IMR-90 (cell line): ENCODE data around the gene BCL2L2. TPM values are rescaled to one million over a fixed set of nuclear protein-coding genes. Genes with fewer than 3 reads are reported as not detected.
A peak's percentile ranks its signal among the peaks of the same experiment; 100 is the strongest.

ENCODE experiments used
- ATAC-seq: fragments of 200-7000 bp; cut with Tn5 transposase; 2 replicates; pipeline ENCODE4 v1.9.1; 2020; ENCODE audit warnings: low read depth, mild to moderate bottlenecking, moderate library complexity
- BruUV-seq: library from RNA; stranded (reverse); fragments of 400-500 nt; replicated peaks from 2 replicates; lab custom pipeline; 2021; lab: Mats Ljungman, UMichigan
- CTCF ChIA-PET: fragments of 300-600 bp; formaldehyde crosslinking; extraction: SDS; loops from one replicate; lab custom pipeline; 2021; ENCODE audit warnings: antibody characterized with exemption; lab: Yijun Ruan, JAX
- POLR2A ChIA-PET: fragments of 300-600 bp; sonication (Branson Sonifier 250); formaldehyde crosslinking; loops from one replicate; lab custom pipeline; 2022; ENCODE audit warnings: antibody characterized with exemption; ENCODE audit not compliant: unreplicated experiment; lab: Charles Lee
- DNase-seq: peaks from one replicate; pipeline ENCODE4 v3.0.0; 2013
- H2AFZ ChIP-seq: replicated peaks from 2 replicates; pipeline ENCODE3; 2013; ENCODE audit warnings: low read length, mild to moderate bottlenecking; ENCODE audit not compliant: poor library complexity
- H2AK5ac ChIP-seq: 2 replicates; pipeline ENCODE4 v1.6.1; 2013; ENCODE audit warnings: low read depth, low read length, inconsistent platforms
- H2AK9ac ChIP-seq: replicated peaks from 2 replicates; pipeline ENCODE3; 2013; ENCODE audit warnings: mild to moderate bottlenecking, low read depth, low read length, moderate library complexity; ENCODE audit not compliant: poor library complexity
- H2BK120ac ChIP-seq: 2 replicates; pipeline ENCODE4 v1.6.1; 2013; ENCODE audit warnings: low read depth, low read length, inconsistent platforms
- H2BK15ac ChIP-seq: 3 replicates; pipeline ENCODE4 v1.6.1; 2013; ENCODE audit warnings: low read depth, low read length, inconsistent platforms
- H2BK20ac ChIP-seq: 2 replicates; pipeline ENCODE4 v1.6.1; 2013; ENCODE audit warnings: low read depth, mild to moderate bottlenecking, inconsistent platforms, low read length, moderate library complexity
- H2BK5ac ChIP-seq: 2 replicates; pipeline ENCODE4 v1.6.1; 2013; ENCODE audit warnings: mild to moderate bottlenecking, low read depth, low read length, inconsistent platforms; ENCODE audit not compliant: poor library complexity, severe bottlenecking
- H3K14ac ChIP-seq: replicated peaks from 2 replicates; pipeline ENCODE4 v1.6.1; 2013; ENCODE audit warnings: low read depth, low read length, inconsistent platforms
- H3K18ac ChIP-seq: 2 replicates; pipeline ENCODE4 v1.6.1; 2013; ENCODE audit warnings: low read depth, low read length, control low read depth
- H3K23ac ChIP-seq: 2 replicates; pipeline ENCODE4 v1.6.1; 2013; ENCODE audit warnings: low read depth, low read length, inconsistent platforms
- H3K27ac ChIP-seq: 2 replicates; pipeline ENCODE4 v1.5.1; 2013; ENCODE audit warnings: mild to moderate bottlenecking, control low read depth, low read length; ENCODE audit not compliant: insufficient read depth
- H3K27me3 ChIP-seq: 2 replicates; pipeline ENCODE4 v1.6.1; 2013; ENCODE audit warnings: low read length; ENCODE audit not compliant: control insufficient read depth, insufficient read depth
- H3K36me3 ChIP-seq: 2 replicates; pipeline ENCODE4 v1.6.1; 2013; ENCODE audit warnings: low read length, mixed read lengths; ENCODE audit not compliant: control insufficient read depth, insufficient read depth
- H3K4ac ChIP-seq: 2 replicates; pipeline ENCODE4 v1.6.1; 2013; ENCODE audit warnings: low read depth, low read length, inconsistent platforms
- H3K4me1 ChIP-seq: 2 replicates; pipeline ENCODE4 v1.6.1; 2013; ENCODE audit warnings: low read length, mixed read lengths; ENCODE audit not compliant: control insufficient read depth, insufficient read depth
- H3K4me2 ChIP-seq: 2 replicates; pipeline ENCODE4 v1.6.1; 2013; ENCODE audit warnings: low read depth, mild to moderate bottlenecking, control low read depth, low read length, moderate library complexity
- H3K4me3 ChIP-seq: 2 replicates; pipeline ENCODE4 v1.5.1; 2013; ENCODE audit warnings: low read depth, mild to moderate bottlenecking, control low read depth, low read length, moderate library complexity; ENCODE audit not compliant: insufficient read depth
- H3K56ac ChIP-seq: 2 replicates; pipeline ENCODE4 v1.6.1; 2013; ENCODE audit warnings: low read length, inconsistent platforms; ENCODE audit not compliant: insufficient read depth; ENCODE audit errors: extremely low read depth
- H3K79me1 ChIP-seq, 2 experiments: 2 replicates each; pipeline ENCODE4 v1.6.1; 2013; ENCODE audit warnings: low read length in 2 of 2, inconsistent platforms in 1 of 2, low read depth in 1 of 2
- H3K9ac ChIP-seq: 2 replicates; pipeline ENCODE4 v1.6.1; 2013; ENCODE audit warnings: low read depth, low read length, control low read depth
- H3K9me1 ChIP-seq: 2 replicates; pipeline ENCODE4 v1.6.1; 2013; ENCODE audit warnings: low read length, inconsistent platforms; ENCODE audit not compliant: insufficient read depth
- H3K9me3 ChIP-seq: 2 replicates; pipeline ENCODE4 v1.6.1; 2013; ENCODE audit warnings: low read length; ENCODE audit not compliant: control insufficient read depth, insufficient read depth
- H4K20me1 ChIP-seq: 2 replicates; pipeline ENCODE4 v1.6.1; 2013; ENCODE audit warnings: low read length, inconsistent platforms; ENCODE audit not compliant: insufficient read depth
- H4K5ac ChIP-seq: 2 replicates; pipeline ENCODE4 v1.6.1; 2013; ENCODE audit warnings: mild to moderate bottlenecking, low read depth, low read length, control low read depth
- H4K8ac ChIP-seq, 2 experiments: 2 replicates each; pipeline ENCODE4 v1.6.1; 2013; ENCODE audit warnings: low read depth in 2 of 2, low read length in 2 of 2, control low read depth in 1 of 2, inconsistent platforms in 1 of 2
- H4K91ac ChIP-seq: 2 replicates; pipeline ENCODE4 v1.6.1; 2013; ENCODE audit warnings: low read depth, low read length, inconsistent platforms; ENCODE audit not compliant: insufficient read depth
- MAFK ChIP-seq: IDR thresholded peaks from 2 replicates; pipeline ENCODE4 v1.6.1; 2012; ENCODE audit warnings: low read depth, low read length, improper control_type of control experiment
- MXI1 ChIP-seq: IDR thresholded peaks from 2 replicates; pipeline ENCODE4 v1.6.1; 2012; ENCODE audit warnings: low read depth, mild to moderate bottlenecking, low read length, moderate library complexity, borderline replicate concordance
- NFE2L2 ChIP-seq: fragments of 150-350 bp; IDR thresholded peaks from 2 replicates; pipeline ENCODE4 v1.6.1; 2016; ENCODE audit warnings: low read depth, mild to moderate bottlenecking, low read length
- RCOR1 ChIP-seq: IDR thresholded peaks from 2 replicates; pipeline ENCODE4 v1.6.1; 2012; ENCODE audit warnings: mild to moderate bottlenecking, low read length, improper control_type of control experiment; ENCODE audit not compliant: insufficient replicate concordance
- RFX5 ChIP-seq: IDR thresholded peaks from 2 replicates; pipeline ENCODE4 v1.8.0; 2012; ENCODE audit warnings: low read depth, mild to moderate bottlenecking, low read length, moderate library complexity
- SMC3 ChIP-seq: fragments of 150-350 bp; IDR thresholded peaks from 2 replicates; pipeline ENCODE4 v1.6.1; 2016; ENCODE audit warnings: low read depth, mild to moderate bottlenecking, antibody characterized with exemption, low read length, moderate library complexity
- WGBS, 2 experiments: methylation state at CpG; one replicate each; pipeline versions ENCODE4 v1.1.5 to v1.1.7; 2013; ENCODE audit warnings: missing lambda C conversion rate in 2 of 2; ENCODE audit not compliant: insufficient read length in 1 of 2; ENCODE audit errors: extremely low coverage in 2 of 2; 5-methylcytosine and 5-hydroxymethylcytosine counted together
- dilution Hi-C: fragments of 300-500 bp; cut with HindIII; formaldehyde crosslinking; loops from one replicate; pipeline ENCODE4 v1.14.3; 2018; ENCODE audit warnings: low sequenced_read_pairs; ENCODE audit not compliant: unreplicated experiment
- in situ Hi-C: fragments of 300-500 bp; cut with MboI; formaldehyde crosslinking; loops from 3 replicates; pipeline ENCODE4 v1.14.3; 2019; ENCODE audit warnings: low sequenced_read_pairs, inconsistent platforms, mixed read lengths
- intact Hi-C: fragments of 100-400 bp; cut with micrococcal nuclease; formaldehyde crosslinking; loops from 2 replicates; pipeline ENCODE4 v1.10.0; 2022
- polyA plus RNA-seq, 3 experiments: library from polyadenylated mRNA; depleted of rRNA; stranded (reverse); fragments of >200 nt; gene quantifications; 2 replicates each; pipeline ENCODE4 v1.2.3, GENCODE V29; 2012; ENCODE audit warnings: low replicate concordance in 1 of 3
- total RNA-seq: library from RNA; depleted of rRNA; stranded (reverse); fragments of >200 nt; gene quantifications from 2 replicates; pipeline ENCODE4 v1.2.3, GENCODE V29; 2012

BCL2L2 gene
- total and polyA plus RNA-seq, 2 of the 4 experiments (the other 2 are of a cell fraction), result 14.5 to 40.9 TPM

- BruUV-seq, result no TSS peak
- WGBS, 2 experiments, result 94% methylated on average over 6 of the region's 17 CpGs; no CpG with 5 or more reads in 1 of the 2 experiments
- Histone ChIP-seq H3K9me3 (no peaks in the 10 kb centered on the region), H3K79me1 (peaks cover 27 to 50% of the 10 kb centered on the region in 2 experiments), H3K9ac (no peak overlapping the region), H3K4me3 (no peak overlapping the region), H2BK120ac (no peak overlapping the region), H3K27me3 (no peaks in the 10 kb centered on the region), H4K5ac (peak overlapping the region; percentile 99), H2AK9ac (peak overlapping the region; percentile 75), H2BK15ac (no peak overlapping the region), H2AK5ac (peak overlapping the region; percentile 86), H4K8ac (peak overlapping the region; percentile 95 to 97), H3K23ac (no peak overlapping the region), H2BK20ac (no peak overlapping the region), H2BK5ac (peak overlapping the region; percentile 67), H4K20me1 (peaks cover 16% of the 10 kb centered on the region; the same call in 1 of the 2 replicates), H3K27ac (peak overlapping the region; percentile 80), H3K4ac (peak overlapping the region; percentile 87), H2AFZ (no peak overlapping the region), H3K18ac (no peak overlapping the region; the same call in 1 of the 2 replicates), H3K56ac (no peak overlapping the region), H3K9me1 (no peaks in the 10 kb centered on the region), H4K91ac (peak overlapping the region; percentile 68), H3K14ac (no peak overlapping the region), H3K36me3 (peaks cover 26% of the 10 kb centered on the region), H3K4me2 (peak overlapping the region; percentile 84), H3K4me1 (peaks cover 6% of the 10 kb centered on the region; the same call in 1 of the 2 replicates)
- DNase-seq (no peak), ATAC-seq (no peak)
- in situ Hi-C loops (loop anchor here (10.0 to 25.0 kb wide), 5 partner anchors 55 to 1117 kb away; partner anchors contain the start of genes CBLN3, CMTM5, EMC9 and FITM1), intact Hi-C loops (no loop called here), dilution Hi-C loops (no loop called here)
- TF ChIP-seq RCOR1, result no peak
- no peak for TF ChIP-seq MAFK
- no peak for TF ChIP-seq RFX5
- TF ChIP-seq MXI1, result no peak
- TF ChIP-seq NFE2L2, result no peak
- no peak for TF ChIP-seq SMC3
- CTCF ChIA-PET, result no interaction called here
- POLR2A ChIA-PET, result no interaction called here
Observed at GRCh38 chr14:23319746-23320583, 13.3 kb downstream of the BCL2L2 start.
